SK-N-SH treated with all-trans-retinoic acid at 6 μM for 48 hours (cell line): ENCODE measurements around the gene ADAMTS13.

ENCODE experiments used
- ATAC-seq: fragments of 200-7000 bp; cut with Tn5 transposase; 3 replicates; pipeline ENCODE4 v1.9.1; 2020; ENCODE audit warnings: mild to moderate bottlenecking, moderate library complexity
- ARNTL ChIP-seq: fragments of 450-650 bp; formaldehyde crosslinking; IDR thresholded peaks from 2 replicates; pipeline ENCODE4 v1.5.0; 2020; ENCODE audit warnings: low read depth, mild to moderate bottlenecking, moderate library complexity, borderline replicate concordance
- BACH2 ChIP-seq: fragments of 250-450 bp; sonication (Bioruptor Pico); IDR thresholded peaks from 2 replicates; pipeline ENCODE4 v1.9.0; 2021; ENCODE audit warnings: mild to moderate bottlenecking, borderline replicate concordance
- CREB5 ChIP-seq: fragments of 250-450 bp; sonication (Bioruptor Pico); IDR thresholded peaks from 2 replicates; pipeline ENCODE4 v1.5.1; 2020; ENCODE audit warnings: low read depth, mild to moderate bottlenecking, moderate library complexity
- CSDC2 ChIP-seq: fragments of 250-450 bp; sonication (Bioruptor Pico); IDR thresholded peaks from 2 replicates; pipeline ENCODE4 v1.5.0; 2020; ENCODE audit warnings: mild to moderate bottlenecking, moderate library complexity
- CSRNP3 ChIP-seq: fragments of 250-450 bp; sonication (Bioruptor Pico); IDR thresholded peaks from 2 replicates; pipeline ENCODE4 v1.5.1; 2021; ENCODE audit warnings: mild to moderate bottlenecking, moderate library complexity
- ESRRG ChIP-seq: fragments of 250-450 bp; sonication (Bioruptor Pico); IDR thresholded peaks from 2 replicates; pipeline ENCODE4 v1.6.1; 2021; ENCODE audit warnings: mild to moderate bottlenecking
- ISL1 ChIP-seq: fragments of 250-450 bp; sonication (Bioruptor Pico); IDR thresholded peaks from 2 replicates; pipeline ENCODE4 v2.1.2; 2022; ENCODE audit warnings: mild to moderate bottlenecking, moderate library complexity
- OSR1 ChIP-seq: fragments of 250-450 bp; sonication (Bioruptor Pico); IDR thresholded peaks from 2 replicates; pipeline ENCODE4 v1.8.0; 2022; ENCODE audit warnings: moderate library complexity, mild to moderate bottlenecking, inconsistent platforms
- PATZ1 ChIP-seq: fragments of 250-450 bp; sonication (Bioruptor Pico); IDR thresholded peaks from 2 replicates; pipeline ENCODE4 v1.8.0; 2020; ENCODE audit warnings: mild to moderate bottlenecking, moderate library complexity, borderline replicate concordance
- POU6F1 ChIP-seq: fragments of 250-450 bp; sonication (Bioruptor Pico); IDR thresholded peaks from 2 replicates; pipeline ENCODE4 v1.8.0; 2021; ENCODE audit warnings: low read depth, mild to moderate bottlenecking, moderate library complexity, borderline replicate concordance
- PPARA ChIP-seq: fragments of 250-450 bp; sonication (Bioruptor Pico); IDR thresholded peaks from 2 replicates; pipeline ENCODE4 v1.5.0; 2020; ENCODE audit warnings: mild to moderate bottlenecking, borderline replicate concordance
- RARB ChIP-seq: fragments of 250-450 bp; sonication (Bioruptor Pico); IDR thresholded peaks from 2 replicates; pipeline ENCODE4 v1.8.0; 2021; ENCODE audit warnings: mild to moderate bottlenecking, moderate library complexity
- TCF4 ChIP-seq: fragments of 250-450 bp; sonication (Bioruptor Pico); IDR thresholded peaks from 2 replicates; pipeline ENCODE4 v1.8.0; 2021; ENCODE audit warnings: mild to moderate bottlenecking, moderate library complexity, borderline replicate concordance
- TOX ChIP-seq: fragments of 250-450 bp; sonication (Bioruptor Pico); IDR thresholded peaks from 2 replicates; pipeline ENCODE4 v1.8.0; 2021; ENCODE audit warnings: mild to moderate bottlenecking, moderate library complexity, borderline replicate concordance
- TSHZ2 ChIP-seq: fragments of 250-450 bp; sonication (Bioruptor Pico); IDR thresholded peaks from 2 replicates; pipeline ENCODE4 v1.5.0; 2020; ENCODE audit warnings: mild to moderate bottlenecking, moderate library complexity
- ZC3H10 ChIP-seq: fragments of 250-450 bp; sonication (Bioruptor Pico); IDR thresholded peaks from 2 replicates; pipeline ENCODE4 v1.5.1; 2021; ENCODE audit warnings: mild to moderate bottlenecking, moderate library complexity
- ZFP3 ChIP-seq: fragments of 250-450 bp; sonication (Bioruptor Pico); IDR thresholded peaks from 2 replicates; pipeline ENCODE4 v1.5.0; 2020; ENCODE audit warnings: mild to moderate bottlenecking, moderate library complexity
- ZNF70 ChIP-seq: fragments of 450-650 bp; formaldehyde crosslinking; IDR thresholded peaks from 2 replicates; pipeline ENCODE4 v1.5.0; 2020; ENCODE audit warnings: mild to moderate bottlenecking, moderate library complexity
- ZNF8 ChIP-seq: fragments of 450-650 bp; formaldehyde crosslinking; IDR thresholded peaks from 2 replicates; pipeline ENCODE4 v1.5.0; 2020; ENCODE audit warnings: mild to moderate bottlenecking, moderate library complexity

ADAMTS13 gene

GRCh38 chr9:133457233-133457632, 35.1 kb downstream of the ADAMTS13 start:
- TF ChIP-seq TSHZ2 (CRISPR knock-in tag), result no peak
- no peak for TF ChIP-seq CSDC2
- TF ChIP-seq ARNTL (CRISPR knock-in tag), result no peak
- TF ChIP-seq POU6F1 (CRISPR knock-in tag), result no peak
- no peak for TF ChIP-seq BACH2
- TF ChIP-seq RARB (CRISPR knock-in tag), result no peak
- TF ChIP-seq OSR1, result no peak
- no peak for TF ChIP-seq ESRRG (CRISPR knock-in tag)
- TF ChIP-seq, all 23 proteins: peak for 0
- ATAC-seq, result no peak

GRCh38 chr9:133457748-133458147, 35.6 kb downstream of the ADAMTS13 start:
- TF ChIP-seq ZNF8 (CRISPR knock-in tag) (no peak), POU6F1 (CRISPR knock-in tag) (no peak), ZNF70 (CRISPR knock-in tag) (no peak), BACH2 (no peak), ISL1 (CRISPR knock-in tag) (no peak), OSR1 (no peak), ZFP3 (no peak), TSHZ2 (CRISPR knock-in tag) (no peak), TCF4 (CRISPR knock-in tag) (no peak), ZC3H10 (no peak), PPARA (CRISPR knock-in tag) (no peak), PATZ1 (CRISPR knock-in tag) (no peak), TOX (CRISPR knock-in tag) (no peak), ARNTL (CRISPR knock-in tag) (no peak)
- ATAC-seq, result no peak

GRCh38 chr9:133458643-133459312, 36.6 kb downstream of the ADAMTS13 start:
- no peak for ATAC-seq
- TF ChIP-seq ESRRG (CRISPR knock-in tag), result no peak
- no peak for TF ChIP-seq ZC3H10
- no peak for TF ChIP-seq ARNTL (CRISPR knock-in tag)
- no peak for TF ChIP-seq ISL1 (CRISPR knock-in tag)
- TF ChIP-seq RARB (CRISPR knock-in tag), result no peak
- TF ChIP-seq CREB5 (CRISPR knock-in tag), result no peak
- TF ChIP-seq CSRNP3 (CRISPR knock-in tag), result no peak
- no peak for TF ChIP-seq TSHZ2 (CRISPR knock-in tag)
